ENCODE measurements around the gene CD82. TPM values are rescaled to one million over a fixed set of nuclear protein-coding genes. Genes with fewer than 3 reads are reported as not detected.

CD82 gene
- total RNA-seq, 1 experiment from 2014 or later = 4.5 TPM

- no peak overlapping the region for H3K56ac ChIP-seq (ENCODE audit: insufficient read length, low read depth, low read length)
- H3K79me1 ChIP-seq (ENCODE audit: insufficient read depth, low read depth, low read length, poor library complexity, severe bottlenecking) = no peaks in the 10 kb centered on the region
- no peaks in the 10 kb centered on the region for H3K23me2 ChIP-seq (ENCODE audit: insufficient read length, low read depth, low read length, poor library complexity, severe bottlenecking)
- Mint-ChIP-seq H3K4me1 (peaks cover 16 to 26% of the 10 kb centered on the region in 2 experiments), H3K36me3 (ENCODE audit: insufficient read depth in 1 of 3, low read depth in 3 of 3) (no peaks in the 10 kb centered on the region; a peak in 1 of 7 replicates), H3K27me3 (ENCODE audit: low read depth) (peaks cover 28% of the 10 kb centered on the region), H3K4me3 (no peak overlapping the region), H3K27ac (no peak overlapping the region), H3K9me3 (peaks cover 0 to 3% of the 10 kb centered on the region in 2 experiments; a peak in 2 of 5 replicates)
- no CpG with 5 or more reads among the region's 4 CpGs for whole genome bisulfite sequencing (ENCODE audit: extremely low coverage, insufficient read length, low lambda C conversion rate)
- H3K79me2 ChIP-seq (ENCODE audit: insufficient read depth, low read length) = no peaks in the 10 kb centered on the region; the same call in 1 of the 2 replicates
- no peak overlapping the region for H3K18ac ChIP-seq (ENCODE audit: insufficient read length, low read depth, low read length)
- H3K27ac ChIP-seq (ENCODE audit: insufficient read length, low read depth, low read length) = no peak overlapping the region
- H2BK120ac ChIP-seq (ENCODE audit: low read depth, low read length, poor library complexity, severe bottlenecking) = no peak overlapping the region
- TF ChIP-seq CTCF (conservative IDR thresholded peaks at IDR 0.05) = no peak
- no peak overlapping the region for H2AFZ ChIP-seq (ENCODE audit: low read length)
- no peak overlapping the region for H2BK12ac ChIP-seq (ENCODE audit: insufficient read length, low read depth, low read length)
- no peak overlapping the region for H4K91ac ChIP-seq (ENCODE audit: insufficient read length, low read depth, low read length)
- H2BK15ac ChIP-seq (ENCODE audit: low read depth, low read length) = no peak overlapping the region
- no peak overlapping the region for H3K4me2 ChIP-seq (ENCODE audit: insufficient read depth, insufficient read length, low read length)
- H3K9me3 ChIP-seq (ENCODE audit: control insufficient read depth, low read depth, low read length) = no peaks in the 10 kb centered on the region
- H2BK5ac ChIP-seq (ENCODE audit: insufficient read length, low read length) = no peak overlapping the region
- H3K4me1 ChIP-seq (ENCODE audit: insufficient read depth, low read length) = no peaks in the 10 kb centered on the region
- H4K20me1 ChIP-seq (ENCODE audit: control insufficient read depth, insufficient read depth, insufficient read length) = no peaks in the 10 kb centered on the region
- H3K9ac ChIP-seq (ENCODE audit: extremely low read depth, insufficient read length, low read length) = no peak overlapping the region
- H4K5ac ChIP-seq (ENCODE audit: insufficient read length, low read depth, low read length) = no peak overlapping the region
- H3K4ac ChIP-seq (ENCODE audit: low read depth, low read length) = no peak overlapping the region
- no peak overlapping the region for H4K8ac ChIP-seq (replicated peaks; ENCODE audit: insufficient read length, low read depth, low read length)
- no peaks in the 10 kb centered on the region for H3K27me3 ChIP-seq (ENCODE audit: insufficient read depth, low read length)
- H2BK20ac ChIP-seq (ENCODE audit: low read depth, low read length, poor library complexity, severe bottlenecking) = no peak overlapping the region
- no peak overlapping the region for H3T11ph ChIP-seq (ENCODE audit: low read length)
- no peak overlapping the region for H3K14ac ChIP-seq (ENCODE audit: insufficient read depth, low read length)
- no peak for DNase-seq
- no peak overlapping the region for H2AK5ac ChIP-seq (ENCODE audit: insufficient read length, low read length)
- no peak overlapping the region for H3K23ac ChIP-seq (ENCODE audit: insufficient read length, low read depth, low read length)
Measured at GRCh38 chr11:44624761-44625221, 59.3 kb downstream of the CD82 start.
